Measurements from ENCODE around the gene ZNF93. TPM values are rescaled to one million over a fixed set of nuclear protein-coding genes. Genes with fewer than 3 reads are reported as not detected.
A peak's percentile ranks its signal among the peaks of the same experiment; 100 is the strongest.
"Not testable (repeated sequence)": the region's sequence is repeated elsewhere in the genome, so short reads cannot be mapped to it uniquely, and the experiment has no call there.

Gene ZNF93
- total RNA-seq, 1 donor from 2014 or later = 14.9 TPM

- H3K27me3 Mint-ChIP-seq = no peaks in the 10 kb centered on the region
- ChIA-PET POLR2A (no interaction called here), CTCF (no interaction called here)
- H3K36me3 Mint-ChIP-seq (ENCODE audit: low read depth) = peaks cover 42% of the 10 kb centered on the region
- H3K9me3 Mint-ChIP-seq = no peaks in the 10 kb centered on the region
- ATAC-seq (ENCODE audit: low read depth) = no peak
- H3K27ac Mint-ChIP-seq = no peak overlapping the region
- no peaks in the 10 kb centered on the region for H3K4me1 Mint-ChIP-seq
- DNase-seq = no peak
- TF ChIP-seq CTCF (IDR thresholded peaks at IDR 0.05) = no peak
- no peak overlapping the region for H3K4me3 Mint-ChIP-seq
- intact Hi-C loops (cut with micrococcal nuclease) = no loop called here
These were observed 13.8 kb downstream of the ZNF93 start for GRCh38 chr19:19914596-19914995.

- H3K9me3 Mint-ChIP-seq = peaks cover 31% of the 10 kb centered on the region
- POLR2A ChIA-PET; DNase-seq; ATAC-seq (ENCODE audit: low read depth); H3K27me3 Mint-ChIP-seq; H3K4me3 Mint-ChIP-seq; H3K4me1 Mint-ChIP-seq; H3K27ac Mint-ChIP-seq: not testable (repeated sequence)
- peaks cover 60% of the 10 kb centered on the region for H3K36me3 Mint-ChIP-seq (ENCODE audit: low read depth)
- intact Hi-C loops (cut with micrococcal nuclease) = loop anchor here (2.0 to 10.0 kb wide), 2 partner anchors 66 to 108 kb away; partner anchors contain the start of gene ZNF253
- CTCF ChIA-PET = interaction anchor here (1.3 kb wide), 1 partner anchor 124 kb away, joined by 3 read pairs; no protein-coding TSS in a partner anchor
These were observed 29.7 kb downstream of the ZNF93 start for GRCh38 chr19:19930417-19930816.

- H3K36me3 Mint-ChIP-seq (ENCODE audit: low read depth) = peaks cover 39% of the 10 kb centered on the region
- H3K4me3 Mint-ChIP-seq; H3K27me3 Mint-ChIP-seq; CTCF ChIA-PET; ATAC-seq (ENCODE audit: low read depth); DNase-seq; H3K27ac Mint-ChIP-seq; POLR2A ChIA-PET: not testable (repeated sequence)
- peaks cover 28% of the 10 kb centered on the region for H3K9me3 Mint-ChIP-seq
- H3K4me1 Mint-ChIP-seq = peaks cover 18% of the 10 kb centered on the region
- intact Hi-C loops (cut with micrococcal nuclease) = loop anchor here (10.0 kb wide), 1 partner anchor 69 kb away; the partner anchor contains the start of gene ZNF253
These were observed 32.9 kb downstream of the ZNF93 start for GRCh38 chr19:19933432-19934314.

- no peaks in the 10 kb centered on the region for H3K27me3 Mint-ChIP-seq
- TF ChIP-seq CTCF (IDR thresholded peaks at IDR 0.05) = no peak
- ChIA-PET CTCF (interaction anchor here (1.3 kb wide), 1 partner anchor 115 kb away, joined by 3 read pairs; the partner anchor contains the start of gene ZNF506), POLR2A (interaction anchor here (0.7 kb wide), 1 partner anchor 72 kb away, joined by 3 read pairs; the partner anchor contains the start of gene ZNF253)
- ATAC-seq (ENCODE audit: low read depth) (no peak), DNase-seq (no peak)
- peak overlapping the region; percentile 46 for H3K27ac Mint-ChIP-seq
- peak overlapping the region; percentile 11 for H3K4me3 Mint-ChIP-seq
- H3K9me3 Mint-ChIP-seq = peaks cover 23% of the 10 kb centered on the region
- intact Hi-C loops (cut with micrococcal nuclease) = loop anchor here (2.0 to 10.0 kb wide), 2 partner anchors 73 to 117 kb away; partner anchors contain the start of genes ZNF253 and ZNF506
- peaks cover 18% of the 10 kb centered on the region for H3K4me1 Mint-ChIP-seq
- H3K36me3 Mint-ChIP-seq (ENCODE audit: low read depth) = peaks cover 26% of the 10 kb centered on the region
These were observed 36.7 kb downstream of the ZNF93 start for GRCh38 chr19:19937403-19937802.

- no peak for ATAC-seq (ENCODE audit: low read depth)
- no peak for TF ChIP-seq CTCF (IDR thresholded peaks at IDR 0.05)
- Mint-ChIP-seq H3K27me3 (no peaks in the 10 kb centered on the region), H3K4me1 (peaks cover 18% of the 10 kb centered on the region), H3K9me3 (peaks cover 16% of the 10 kb centered on the region), H3K4me3 (no peak overlapping the region), H3K36me3 (ENCODE audit: low read depth) (peaks cover 16% of the 10 kb centered on the region), H3K27ac (no peak overlapping the region)
- DNase-seq = no peak
- ChIA-PET POLR2A (interaction anchor here (0.6 kb wide), 2 partner anchors 117 to 810 kb away, joined by 3 to 11 read pairs; no protein-coding TSS in a partner anchor), CTCF (interaction anchor here (0.7 to 1.3 kb wide), 2 partner anchors 32 to 117 kb away, joined by 3 to 4 read pairs; partner anchors contain the start of gene ZNF506)
- intact Hi-C loops (cut with micrococcal nuclease) = loop anchor here (10.0 kb wide), 1 partner anchor 74 kb away; the partner anchor contains the start of gene ZNF253
These were observed 37.7 kb downstream of the ZNF93 start for GRCh38 chr19:19938449-19938848.

All from activated B cell treated with CpG ODN at 0.5 μM for 24 hours (primary cell).